Cardiac fibroblast (primary cell): ENCODE results near the gene RBM33.

Source experiments
- DNase-seq, 2 donors: peaks; one replicate each; pipeline versions ENCODE4 v3.0.0 to v3.0.0-alpha.2; 2010; ENCODE audit warnings: low read depth in 2 of 2
- H3K4me3 ChIP-seq, 2 donors: replicated peaks in 1 of 2; 1 replicate in 1 of 2; 2 replicates in 1 of 2; pipeline ENCODE4 v1.5.1; 2011; ENCODE audit warnings: low read depth in 2 of 2, low read length in 2 of 2, mild to moderate bottlenecking in 2 of 2, moderate library complexity in 1 of 2
- TF ChIP-seq, protein P1 (sequence below): IDR thresholded peaks from one replicate; pipeline ENCODE4 v1.5.1; 2011; ENCODE audit warnings: low read depth, mild to moderate bottlenecking, low read length, inconsistent platforms

The RBM33 gene

DNA sequence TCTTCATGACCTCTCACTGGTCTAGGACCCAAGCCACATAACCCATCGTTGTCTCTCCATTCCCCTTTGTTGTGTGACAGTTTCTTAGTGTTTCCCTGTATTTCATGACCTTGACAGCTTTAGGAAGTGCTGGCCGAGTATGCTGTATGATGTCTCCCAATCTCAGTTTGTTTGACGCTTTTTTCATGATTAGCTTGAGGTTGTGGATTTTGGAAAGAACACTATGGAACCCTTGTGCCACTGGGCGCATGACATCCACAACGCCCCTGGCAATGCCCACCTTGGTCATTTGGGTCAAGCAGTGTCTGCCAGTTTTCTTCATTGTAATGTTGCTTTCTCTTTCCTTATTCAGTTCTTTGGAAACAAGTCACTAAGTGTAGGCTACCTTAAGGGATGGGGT is 52.3 kb downstream of the RBM33 start:
- no peak for DNase-seq

DNA sequence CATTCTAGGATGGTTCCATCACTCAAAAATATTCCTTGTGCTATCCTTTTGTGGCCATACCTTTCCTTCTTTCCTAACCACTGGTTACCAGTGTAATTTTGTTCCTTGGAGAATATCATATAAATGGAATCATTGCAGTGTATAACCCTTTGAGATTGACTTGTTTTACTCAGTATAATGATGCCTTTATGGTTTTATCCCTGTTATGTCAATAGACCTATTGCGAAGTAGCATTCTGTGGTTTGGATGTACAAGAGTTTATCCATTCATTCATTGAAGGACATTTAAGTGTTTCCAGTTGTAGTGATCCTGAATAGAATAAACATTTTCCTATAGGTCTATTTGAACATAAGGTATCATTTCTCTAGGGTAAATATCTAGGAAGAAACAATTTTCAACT is 54.2 kb downstream of the RBM33 start:
- DNase-seq: no peak
- TF ChIP-seq, protein P1, sequence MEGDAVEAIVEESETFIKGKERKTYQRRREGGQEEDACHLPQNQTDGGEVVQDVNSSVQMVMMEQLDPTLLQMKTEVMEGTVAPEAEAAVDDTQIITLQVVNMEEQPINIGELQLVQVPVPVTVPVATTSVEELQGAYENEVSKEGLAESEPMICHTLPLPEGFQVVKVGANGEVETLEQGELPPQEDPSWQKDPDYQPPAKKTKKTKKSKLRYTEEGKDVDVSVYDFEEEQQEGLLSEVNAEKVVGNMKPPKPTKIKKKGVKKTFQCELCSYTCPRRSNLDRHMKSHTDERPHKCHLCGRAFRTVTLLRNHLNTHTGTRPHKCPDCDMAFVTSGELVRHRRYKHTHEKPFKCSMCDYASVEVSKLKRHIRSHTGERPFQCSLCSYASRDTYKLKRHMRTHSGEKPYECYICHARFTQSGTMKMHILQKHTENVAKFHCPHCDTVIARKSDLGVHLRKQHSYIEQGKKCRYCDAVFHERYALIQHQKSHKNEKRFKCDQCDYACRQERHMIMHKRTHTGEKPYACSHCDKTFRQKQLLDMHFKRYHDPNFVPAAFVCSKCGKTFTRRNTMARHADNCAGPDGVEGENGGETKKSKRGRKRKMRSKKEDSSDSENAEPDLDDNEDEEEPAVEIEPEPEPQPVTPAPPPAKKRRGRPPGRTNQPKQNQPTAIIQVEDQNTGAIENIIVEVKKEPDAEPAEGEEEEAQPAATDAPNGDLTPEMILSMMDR: no peak
- no peak overlapping the region for H3K4me3 ChIP-seq

More for the DNA sequence above, 52.3 kb downstream of the RBM33 start:
- TF ChIP-seq, protein P1: no peak
- H3K4me3 ChIP-seq: no peak overlapping the region

DNA sequence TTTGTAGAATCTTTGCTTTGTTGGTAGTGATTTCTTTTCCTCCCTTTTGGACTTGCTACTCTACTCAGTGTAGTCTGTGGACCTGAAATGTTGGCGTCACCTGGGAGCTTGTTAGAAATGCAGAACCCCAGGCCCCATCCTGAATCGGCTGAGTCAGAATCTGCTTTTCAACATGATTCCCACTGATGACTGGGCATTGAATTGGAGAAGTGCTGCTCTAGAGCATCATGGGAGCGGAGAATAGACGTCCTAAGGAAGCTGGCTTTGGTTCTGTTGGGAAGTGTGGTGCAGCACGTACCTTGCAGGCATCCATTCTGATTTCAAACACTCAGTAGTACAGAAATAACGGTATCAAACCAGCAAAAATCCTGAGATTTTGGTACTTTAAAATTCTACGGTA is 54.7 kb downstream of the RBM33 start:
- TF ChIP-seq, protein P1: no peak
- DNase-seq: no peak
- H3K4me3 ChIP-seq: no peak overlapping the region

DNA sequence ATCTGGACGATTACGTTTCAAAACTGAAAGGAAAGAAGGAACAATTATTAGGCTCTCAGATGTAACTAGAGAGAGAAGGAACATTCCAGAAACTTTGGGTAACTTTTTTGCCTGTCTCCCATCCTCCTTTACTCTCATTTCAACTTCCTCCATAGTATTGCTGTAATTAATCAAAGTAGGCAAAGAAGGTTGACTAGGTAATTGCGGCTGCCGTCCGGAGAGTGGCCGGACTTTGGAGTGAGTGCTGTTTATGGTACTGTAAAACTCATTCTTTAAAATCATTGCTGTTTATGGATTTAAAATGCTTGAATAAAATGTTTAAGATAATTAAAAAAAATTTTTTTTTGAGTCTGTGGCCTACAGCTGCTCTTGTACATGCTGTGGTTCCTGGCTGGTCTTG is 56.4 kb downstream of the RBM33 start:
- no peak for DNase-seq
- TF ChIP-seq, protein P1: no peak
- no peak overlapping the region for H3K4me3 ChIP-seq

DNA sequence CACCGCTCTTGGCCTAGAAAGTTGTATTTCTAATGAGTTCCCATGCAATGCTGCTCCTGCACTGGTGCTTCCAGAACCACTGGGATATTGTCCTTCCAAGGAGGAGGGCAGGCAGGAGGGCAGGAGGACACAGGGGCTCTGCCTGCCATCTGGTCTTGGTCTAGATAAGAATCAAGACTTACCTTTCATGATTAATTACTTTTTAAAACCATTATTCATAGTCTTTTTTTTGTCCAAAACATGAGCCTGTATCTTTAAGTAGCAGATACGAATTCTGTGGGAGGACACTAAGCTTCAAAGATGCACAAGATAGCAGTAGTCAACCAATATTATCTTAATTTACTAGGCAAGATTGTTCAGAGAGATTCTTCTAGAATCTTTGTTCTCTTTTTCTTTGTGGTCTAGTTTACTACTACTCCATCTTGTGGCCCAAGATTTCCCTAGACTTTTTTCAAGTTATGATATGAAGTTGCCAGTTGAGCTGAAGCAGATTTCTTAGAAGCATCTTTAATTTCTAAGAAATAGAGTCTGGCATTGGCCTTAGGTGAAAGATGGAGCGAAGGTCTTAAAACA is 57.6 kb downstream of the RBM33 start:
- DNase-seq: peak; percentile 13 to 15
- TF ChIP-seq, protein P1: peak; percentile 5
- H3K4me3 ChIP-seq: no peak overlapping the region

DNA sequence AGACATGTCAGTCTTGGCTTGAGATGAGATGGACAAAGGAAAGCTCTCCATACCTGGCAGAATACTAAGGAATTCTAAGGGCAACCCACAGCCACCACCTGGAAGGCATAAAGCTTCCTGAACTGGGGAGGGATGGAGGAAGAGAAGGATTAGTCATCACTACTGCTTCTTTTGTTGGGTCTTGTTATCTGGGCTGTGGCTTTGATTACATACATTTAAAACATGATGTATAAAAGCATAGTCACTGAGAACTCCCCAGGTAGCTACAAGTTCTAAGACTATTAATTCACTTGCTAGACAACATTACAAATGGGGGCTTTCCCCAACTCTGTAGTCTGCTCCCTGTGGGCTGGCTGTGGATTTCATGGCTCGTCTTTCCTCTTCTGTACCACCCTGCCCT is 58.2 kb downstream of the RBM33 start:
- TF ChIP-seq, protein P1: no peak
- H3K4me3 ChIP-seq: no peak overlapping the region
- peak in 1 of 2 donors; percentile 17 for DNase-seq
